H9 (cell line): Measurements from ENCODE around the gene LRMDA. TPM values are rescaled to one million over a fixed set of nuclear protein-coding genes. Genes with fewer than 3 reads are reported as not detected.

Source experiments
- DNase-seq: peaks from one replicate; pipeline ENCODE4 v3.0.0-alpha.2; 2017
- H2AFZ ChIP-seq: one replicate; pipeline ENCODE4 v1.6.1; 2013; ENCODE audit warnings: mild to moderate bottlenecking, low read length, control low read depth, moderate library complexity
- H2AK5ac ChIP-seq: 2 replicates; pipeline ENCODE4 v1.6.1; 2013; ENCODE audit warnings: low read length, control low read depth, mixed read lengths; ENCODE audit not compliant: insufficient read length
- H2BK120ac ChIP-seq: one replicate; pipeline ENCODE4 v1.6.1; 2013; ENCODE audit warnings: low read depth, mild to moderate bottlenecking, low read length, control low read depth, inconsistent platforms; ENCODE audit not compliant: poor library complexity, severe bottlenecking
- H2BK12ac ChIP-seq: 2 replicates; pipeline ENCODE4 v1.6.1; 2013; ENCODE audit warnings: low read length, control low read depth, mixed read lengths, low read depth; ENCODE audit not compliant: insufficient read length
- H2BK15ac ChIP-seq: 2 replicates; pipeline ENCODE4 v1.6.1; 2013; ENCODE audit warnings: low read depth, low read length, control low read depth
- H2BK20ac ChIP-seq: one replicate; pipeline ENCODE4 v1.6.1; 2013; ENCODE audit warnings: low read depth, mild to moderate bottlenecking, low read length, control low read depth, inconsistent platforms; ENCODE audit not compliant: poor library complexity, severe bottlenecking
- H2BK5ac ChIP-seq: 2 replicates; pipeline ENCODE4 v1.6.1; 2013; ENCODE audit warnings: low read length, control low read depth, mixed read lengths; ENCODE audit not compliant: insufficient read length
- H3K14ac ChIP-seq: 2 replicates; pipeline ENCODE4 v1.6.1; 2013; ENCODE audit warnings: low read length, control low read depth; ENCODE audit not compliant: insufficient read depth
- H3K18ac ChIP-seq: 2 replicates; pipeline ENCODE4 v1.6.1; 2013; ENCODE audit warnings: low read depth, mild to moderate bottlenecking, mixed read lengths, low read length, control low read depth; ENCODE audit not compliant: insufficient read length
- H3K23ac ChIP-seq: 2 replicates; pipeline ENCODE4 v1.6.1; 2013; ENCODE audit warnings: low read length, control low read depth, mixed read lengths, low read depth; ENCODE audit not compliant: insufficient read length
- H3K23me2 ChIP-seq: 2 replicates; pipeline ENCODE4 v1.6.1; 2013; ENCODE audit warnings: low read depth, mild to moderate bottlenecking, mixed read lengths, low read length, control low read depth; ENCODE audit not compliant: insufficient read length, poor library complexity, severe bottlenecking
- H3K27ac ChIP-seq: 2 replicates; pipeline ENCODE4 v1.5.1; 2013; ENCODE audit warnings: low read length, control low read depth, mixed read lengths, low read depth; ENCODE audit not compliant: insufficient read length
- H3K27me3 ChIP-seq: 2 replicates; pipeline ENCODE4 v1.6.1; 2013; ENCODE audit warnings: low read length, control low read depth, inconsistent platforms; ENCODE audit not compliant: insufficient read depth
- H3K4ac ChIP-seq: 2 replicates; pipeline ENCODE4 v1.6.1; 2013; ENCODE audit warnings: low read depth, mild to moderate bottlenecking, control low read depth, inconsistent platforms, low read length, moderate library complexity
- H3K4me1 ChIP-seq: 2 replicates; pipeline ENCODE4 v1.6.1; 2013; ENCODE audit warnings: low read length, control low read depth, inconsistent platforms; ENCODE audit not compliant: insufficient read depth
- H3K4me2 ChIP-seq: 2 replicates; pipeline ENCODE4 v1.6.1; 2013; ENCODE audit warnings: low read length, control low read depth, mixed read lengths; ENCODE audit not compliant: insufficient read length, insufficient read depth
- H3K56ac ChIP-seq: 2 replicates; pipeline ENCODE4 v1.6.1; 2013; ENCODE audit warnings: low read depth, mild to moderate bottlenecking, mixed read lengths, low read length, control low read depth; ENCODE audit not compliant: insufficient read length
- H3K79me1 ChIP-seq: 2 replicates; pipeline ENCODE4 v1.6.1; 2013; ENCODE audit warnings: low read depth, mild to moderate bottlenecking, moderate library complexity, low read length, control low read depth, inconsistent platforms; ENCODE audit not compliant: insufficient read depth, poor library complexity, severe bottlenecking
- H3K79me2 ChIP-seq: 2 replicates; pipeline ENCODE4 v1.6.1; 2013; ENCODE audit warnings: low read length, control low read depth, inconsistent platforms; ENCODE audit not compliant: insufficient read depth
- H3K9ac ChIP-seq: 2 replicates; pipeline ENCODE4 v1.6.1; 2013; ENCODE audit warnings: low read length, control low read depth, mixed read lengths; ENCODE audit not compliant: insufficient read length; ENCODE audit errors: extremely low read depth
- H3K9me3 ChIP-seq: one replicate; pipeline ENCODE4 v1.6.1; 2013; ENCODE audit warnings: low read depth, low read length, inconsistent platforms; ENCODE audit not compliant: control insufficient read depth
- H3T11ph ChIP-seq: one replicate; pipeline ENCODE4 v1.6.1; 2013; ENCODE audit warnings: mild to moderate bottlenecking, low read length, control low read depth, inconsistent platforms
- H4K20me1 ChIP-seq: one replicate; pipeline ENCODE4 v1.6.1; 2013; ENCODE audit not compliant: control insufficient read depth, insufficient read length, insufficient read depth
- H4K5ac ChIP-seq: 2 replicates; pipeline ENCODE4 v1.6.1; 2013; ENCODE audit warnings: low read depth, mild to moderate bottlenecking, mixed read lengths, low read length, control low read depth; ENCODE audit not compliant: insufficient read length
- H4K8ac ChIP-seq: replicated peaks from 2 replicates; pipeline ENCODE4 v1.6.1; 2013; ENCODE audit warnings: low read length, control low read depth, mixed read lengths, low read depth; ENCODE audit not compliant: insufficient read length
- H4K91ac ChIP-seq: 2 replicates; pipeline ENCODE4 v1.6.1; 2013; ENCODE audit warnings: low read depth, mild to moderate bottlenecking, moderate library complexity, mixed read lengths, low read length, control low read depth; ENCODE audit not compliant: insufficient read length
- H3K27ac Mint-ChIP-seq, 3 experiments: 2 replicates in 2 of 3; 3 replicates in 1 of 3; pipeline ENCODE4 v1.8.0; 2020 to 2021; ENCODE audit warnings: mixed read lengths in 3 of 3, mild to moderate bottlenecking in 1 of 3, moderate library complexity in 1 of 3
- H3K27me3 Mint-ChIP-seq: 2 replicates; pipeline ENCODE4 v1.8.0; 2021; ENCODE audit warnings: low read depth, mild to moderate bottlenecking, moderate library complexity, mixed read lengths
- H3K36me3 Mint-ChIP-seq, 3 experiments: 2 replicates in 2 of 3; 3 replicates in 1 of 3; pipeline ENCODE4 v1.8.0; 2020 to 2021; ENCODE audit warnings: low read depth in 3 of 3, mixed read lengths in 3 of 3; ENCODE audit not compliant: insufficient read depth in 1 of 3
- H3K4me1 Mint-ChIP-seq, 2 experiments: 2 replicates each; pipeline ENCODE4 v1.8.0; 2020; ENCODE audit warnings: mixed read lengths in 2 of 2
- H3K4me3 Mint-ChIP-seq, 2 experiments: 2 replicates in 1 of 2; 3 replicates in 1 of 2; pipeline ENCODE4 v1.8.0; 2020 to 2021; ENCODE audit warnings: mild to moderate bottlenecking in 2 of 2, mixed read lengths in 2 of 2, moderate library complexity in 1 of 2
- H3K9me3 Mint-ChIP-seq, 2 experiments: 2 replicates in 1 of 2; 3 replicates in 1 of 2; pipeline ENCODE4 v1.8.0; 2020; ENCODE audit warnings: mild to moderate bottlenecking in 2 of 2, mixed read lengths in 2 of 2, moderate library complexity in 1 of 2
- CTCF ChIP-seq: fragments of 200-600 bp; sonication (generic); conservative IDR thresholded peaks from 3 replicates; pipeline ENCODE4 v1.8.0; 2021; ENCODE audit warnings: antibody characterized with exemption, mild to moderate bottlenecking
- WGBS: extraction: QIAGEN DNeasy Blood & Tissue Kit; methylation state at CpG from one replicate; pipeline ENCODE4 v1.1.7; 2013; ENCODE audit warnings: missing lambda C conversion rate, low lambda C conversion rate, mixed read lengths; ENCODE audit not compliant: insufficient read length; ENCODE audit errors: extremely low coverage; 5-methylcytosine and 5-hydroxymethylcytosine counted together
- total RNA-seq: library from RNA; stranded (reverse); gene quantifications from 2 replicates; pipeline ENCODE4 v1.2.1, GENCODE V29; 2021

The LRMDA gene
- total RNA-seq, 1 experiment from 2014 or later: 1.8 TPM

DNA sequence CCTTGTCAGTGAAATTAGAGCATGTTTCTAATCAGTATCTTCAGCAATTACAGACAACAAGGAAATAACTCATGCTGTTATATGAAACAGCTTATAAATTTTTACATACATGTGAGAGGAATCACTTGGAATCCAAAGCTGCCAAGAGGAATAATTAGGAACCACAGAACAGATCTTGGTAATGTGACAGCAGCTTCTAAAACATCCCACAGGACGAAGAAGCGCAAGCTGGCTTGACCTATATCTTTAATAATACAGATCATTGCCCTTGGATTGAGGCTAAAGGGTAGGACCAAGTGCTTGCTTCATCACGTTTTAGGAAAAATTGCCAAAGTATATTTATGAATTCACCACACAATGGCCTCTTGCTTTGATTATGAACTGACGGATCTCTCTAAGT, 869.8 kb downstream of the LRMDA start:
- Histone ChIP-seq H3K23me2 (no peaks in the 10 kb centered on the region), H2BK120ac (no peak overlapping the region), H2BK15ac (no peak overlapping the region), H3K9ac (no peak overlapping the region), H3K4me1 (no peaks in the 10 kb centered on the region), H3T11ph (no peak overlapping the region), H2BK12ac (no peak overlapping the region), H3K18ac (no peak overlapping the region), H3K4ac (no peak overlapping the region), H3K79me1 (no peaks in the 10 kb centered on the region), H3K27me3 (no peaks in the 10 kb centered on the region), H3K56ac (no peak overlapping the region), H3K27ac (no peak overlapping the region), H4K20me1 (no peaks in the 10 kb centered on the region), H3K9me3 (no peaks in the 10 kb centered on the region), H2BK20ac (no peak overlapping the region), H4K5ac (no peak overlapping the region), H2BK5ac (no peak overlapping the region), H3K23ac (no peak overlapping the region), H4K91ac (no peak overlapping the region), H2AFZ (no peak overlapping the region), H3K4me2 (no peak overlapping the region), H3K79me2 (no peaks in the 10 kb centered on the region), H4K8ac (no peak overlapping the region), H3K14ac (no peak overlapping the region), H2AK5ac (no peak overlapping the region)
- H3K27ac Mint-ChIP-seq: no peak overlapping the region
- no CpG with 5 or more reads among the region's 4 CpGs for WGBS
- H3K27me3 Mint-ChIP-seq: peaks cover 24% of the 10 kb centered on the region
- no peak for DNase-seq
- no peak overlapping the region for H3K4me3 Mint-ChIP-seq
- H3K9me3 Mint-ChIP-seq: no peaks in the 10 kb centered on the region
- H3K4me1 Mint-ChIP-seq: peaks cover 29 to 44% of the 10 kb centered on the region in 2 experiments
- no peak for TF ChIP-seq CTCF
- H3K36me3 Mint-ChIP-seq: no peaks in the 10 kb centered on the region
